Heart left ventricle (tissue), 16 donors: ENCODE measurements around the gene DTD2. TPM values are rescaled to one million over a fixed set of nuclear protein-coding genes. Genes with fewer than 3 reads are reported as not detected.

Experiments used
- ATAC-seq, 4 donors: fragments of 200-7000 bp; cut with Tn5 transposase; one replicate each; pipeline ENCODE4 v1.9.1; 2020 to 2022; ENCODE audit warnings: moderate library complexity in 4 of 4, mild to moderate bottlenecking in 3 of 4, moderate number of reproducible peaks in 1 of 4
- DNase-seq, 5 donors: peaks; one replicate each; pipeline ENCODE4 v3.0.0-alpha.2; 2020
- H3K27ac ChIP-seq, 12 donors: fragments of 200-600 bp; sonication (generic) in 4 of 12; one replicate each; pipeline versions ENCODE4 v1.5.0 to v1.8.0; 2016 to 2022; ENCODE audit warnings: mild to moderate bottlenecking in 2 of 12
- H3K27me3 ChIP-seq, 9 donors: fragments of 200-600 bp; sonication (generic) in 2 of 9; one replicate each; pipeline versions ENCODE4 v1.5.1 to v1.8.0; 2016 to 2022; ENCODE audit warnings: mild to moderate bottlenecking in 3 of 9
- H3K36me3 ChIP-seq, 9 donors: fragments of 200-600 bp; sonication (generic) in 2 of 9; one replicate each; pipeline versions ENCODE4 v1.5.0 to v1.8.0; 2018 to 2022; ENCODE audit warnings: mild to moderate bottlenecking in 2 of 9
- H3K4me1 ChIP-seq, 12 donors: fragments of 200-600 bp; sonication (generic) in 4 of 12; one replicate each; pipeline versions ENCODE4 v1.5.0 to v1.8.0; 2016 to 2022; ENCODE audit warnings: mild to moderate bottlenecking in 3 of 12
- H3K4me3 ChIP-seq, 12 donors: fragments of 200-600 bp; sonication (generic) in 4 of 12; one replicate each; pipeline versions ENCODE4 v1.5.0 to v1.8.0; 2017 to 2022; ENCODE audit warnings: mild to moderate bottlenecking in 9 of 12, moderate library complexity in 4 of 12
- H3K9me3 ChIP-seq, 12 donors: fragments of 200-600 bp; sonication (generic) in 4 of 12; one replicate each; pipeline versions ENCODE4 v1.5.0 to v1.8.0; 2016 to 2022; ENCODE audit warnings: mild to moderate bottlenecking in 1 of 12
- CTCF ChIP-seq, 12 donors: fragments of 200-600 bp; sonication (generic) in 4 of 12; IDR thresholded peaks; one replicate each; pipeline versions ENCODE4 v1.5.0 to v1.8.0; 2018 to 2022; ENCODE audit warnings: antibody characterized with exemption in 12 of 12, mild to moderate bottlenecking in 5 of 12
- POLR2A ChIP-seq, 2 donors: fragments of 450-650 bp; IDR thresholded peaks; one replicate each; pipeline ENCODE4 v1.6.1; 2017; ENCODE audit warnings: antibody characterized with exemption in 2 of 2, mild to moderate bottlenecking in 2 of 2, moderate library complexity in 2 of 2
- WGBS, 4 donors: extraction: QIAGEN DNeasy Blood & Tissue Kit in 2 of 4; methylation state at CpG; one replicate each; pipeline versions ENCODE4 v1.1.5 to v1.1.7; 2013 to 2018; 5-methylcytosine and 5-hydroxymethylcytosine counted together
- intact Hi-C, 10 donors: fragments of 100-400 bp; cut with DNase I; formaldehyde crosslinking; loops; one replicate each; pipeline versions ENCODE4 v1.11.1 to v1.14.2; 2022
- polyA plus RNA-seq, 2 donors: library from polyadenylated mRNA; stranded (reverse); fragments of 200-250 nt; gene quantifications; one replicate each; pipeline ENCODE4 v1.2.3, GENCODE V29; 2013
- total RNA-seq, 9 donors: library from RNA; depleted of rRNA in 2 of 9; stranded (reverse); fragments of >200 nt in 2 of 9; fragmentation: NEBNext Ultra II Directional in 3 of 9; extraction: Animal tissue kit (Norgen Biotek cat#: 25700) in 3 of 9; gene quantifications; one replicate each; pipeline versions ENCODE4 v1.1.0 to v1.2.4, GENCODE V29; 2016 to 2023
- donor health status: ischemic (EF 13 %, LVEDD 7.1; RV severe dilation, severe dysfunction).
- donor health status: healthy with polysubstance abuse.
- donor health status: DM: no; HTN: yes; CAD: no.
- donor health status: DM: no; HTN: no; CAD: no.
- donor health status: ischemic (EF 25% LVEDD 6.9; RV normal size, moderate dysfunction).
- donor health status: ischemic (EF 25% LVEDD 5.7; RV mildly dilated, moderate dysfunction).
- donor health status: healthy.
- donor health status: DM: yes; HTN: yes; CAD: no.
- donor health status: ischemic (EF 35%, LVEDD 5.7; RV mildly dilated, moderate dysfunction).
- donor health status: nonischemic (EF 11% LVEDD 7.7; RV severe dilation, severe dysfunction).
- donor health status: DM: yes; HTN: yes; CAD: no.
- donor health status: PGD.
- donor health status: ischemic (EF 29% LVEDD 5.4; RV normal size, mild dysfunction).
- donor health status: nonischemic (EF 23%, LVEDD 6.1; RV moderate dilation, normal function).

DTD2 gene
- total and polyA plus RNA-seq, 11 donors, result 4.0 to 12.2 (median 8.2) TPM

- ATAC-seq (no peak), DNase-seq (no peak)
- H3K36me3 ChIP-seq, result peaks cover 0 to 5% (median 0%) of the 10 kb centered on the region in 9 donors
- no peaks in the 10 kb centered on the region for H3K27me3 ChIP-seq
- intact Hi-C loops, result no loop called here
- TF ChIP-seq CTCF (IDR thresholded peaks at IDR 0.05), result no peak
- TF ChIP-seq POLR2A (IDR thresholded peaks at IDR 0.05), result no peak
- H3K9me3 ChIP-seq, result peaks cover 0 to 9% (median 0%) of the 10 kb centered on the region in 12 donors
- no peak overlapping the region for H3K4me3 ChIP-seq
- H3K27ac ChIP-seq, result no peak overlapping the region
- WGBS, 4 donors, result 94 to 100% (median 98%) methylated on average over 1 of the region's 1 CpG
- peaks cover 0 to 2% (median 0%) of the 10 kb centered on the region in 12 donors for H3K4me1 ChIP-seq
Measured at GRCh38 chr14:31429791-31430190, 27.5 kb downstream of the DTD2 start.

DNA sequence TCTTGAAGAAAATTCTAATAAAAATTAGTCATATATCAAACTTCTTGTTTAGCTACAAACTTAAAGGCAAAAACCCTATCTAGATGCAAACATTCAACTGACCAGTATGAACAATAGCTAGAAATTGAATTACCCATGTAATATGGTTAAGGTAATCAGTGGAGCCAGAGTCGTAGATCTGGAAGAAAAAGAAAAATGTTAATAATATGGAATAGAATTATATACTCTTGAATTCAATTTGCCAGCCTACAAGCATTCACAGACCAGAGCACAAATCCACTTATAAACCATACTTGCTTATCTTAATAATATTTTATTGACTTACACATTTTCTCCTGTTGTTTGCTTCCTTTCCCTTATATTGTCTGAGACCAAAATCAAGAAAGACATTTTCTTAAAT is 29.3 kb downstream of the DTD2 start:
- H3K36me3 ChIP-seq, result peaks cover 0 to 5% (median 0%) of the 10 kb centered on the region in 9 donors
- peaks cover 0 to 9% (median 0%) of the 10 kb centered on the region in 12 donors for H3K9me3 ChIP-seq
- intact Hi-C loops, result no loop called here
- H3K27me3 ChIP-seq, result no peaks in the 10 kb centered on the region
- no peak overlapping the region for H3K27ac ChIP-seq
- H3K4me1 ChIP-seq, result no peaks in the 10 kb centered on the region
- ATAC-seq (no peak), DNase-seq (no peak)
- TF ChIP-seq POLR2A (IDR thresholded peaks at IDR 0.05), result no peak
- no peak for TF ChIP-seq CTCF (IDR thresholded peaks at IDR 0.05)
- no peak overlapping the region for H3K4me3 ChIP-seq
- 93 to 99% (median 97%) methylated on average over 1 of the region's 1 CpG for WGBS, 4 donors

GRCh38 chr14:31426663-31427062 is 30.6 kb downstream of the DTD2 start:
- Histone ChIP-seq H3K9me3 (peaks cover 0 to 4% (median 0%) of the 10 kb centered on the region in 12 donors), H3K4me1 (no peaks in the 10 kb centered on the region), H3K27ac (no peak overlapping the region), H3K27me3 (no peaks in the 10 kb centered on the region), H3K36me3 (peaks cover 0 to 4% (median 0%) of the 10 kb centered on the region in 9 donors), H3K4me3 (no peak overlapping the region)
- ATAC-seq, result no peak
- no peak for DNase-seq
- 59 to 75% (median 70%) methylated on average over 2 of the region's 2 CpGs for WGBS, 4 donors
- intact Hi-C loops, result no loop called here
- TF ChIP-seq POLR2A (IDR thresholded peaks at IDR 0.05) (no peak), CTCF (IDR thresholded peaks at IDR 0.05) (no peak)

- no peak overlapping the region for H3K4me3 ChIP-seq
Measured at GRCh38 chr14:31425905-31426304, 31.4 kb downstream of the DTD2 start.

More at GRCh38 chr14:31425905-31426304, 31.4 kb downstream of the DTD2 start:
- no peak for DNase-seq
- Histone ChIP-seq H3K36me3 (peaks cover 0 to 4% (median 0%) of the 10 kb centered on the region in 9 donors), H3K9me3 (no peaks in the 10 kb centered on the region), H3K27ac (no peak overlapping the region), H3K27me3 (no peaks in the 10 kb centered on the region), H3K4me1 (peaks cover 0 to 4% (median 0%) of the 10 kb centered on the region in 12 donors)
- intact Hi-C loops, result no loop called here
- ATAC-seq, result no peak
- TF ChIP-seq POLR2A (IDR thresholded peaks at IDR 0.05) (no peak), CTCF (IDR thresholded peaks at IDR 0.05) (no peak)
